RPMI7951 (cell line): ENCODE measurements around the gene HOXD11. TPM values are rescaled to one million over a fixed set of nuclear protein-coding genes. Genes with fewer than 3 reads are reported as not detected.
A peak's percentile ranks its signal among the peaks of the same experiment; 100 is the strongest.

ENCODE experiments used
- DNase-seq: peaks from one replicate; pipeline ENCODE4 v3.0.0-alpha.2; 2012; ENCODE audit warnings: low read depth
- total RNA-seq: library from RNA; depleted of rRNA; stranded (reverse); fragments of >200 nt; shearing (Covaris generic); gene quantifications from 2 replicates; pipeline ENCODE4 v1.2.3, GENCODE V29; 2014; rRNA removed

HOXD11 gene
- 0.10 TPM in 1 of 2 replicates, not detected in the other for total RNA-seq

- DNase-seq = no peak
Observed at GRCh38 chr2:176106581-176107539, at the start of gene HOXD11. HOXD11 (plus strand) TSS chr2:176107280; CDS start chr2:176107356, 76 bp downstream.

- DNase-seq = no peak
Observed at GRCh38 chr2:176063958-176064357, 43.1 kb upstream of the HOXD11 start.

- DNase-seq = no peak
Observed at GRCh38 chr2:176066645-176067588, 40.2 kb upstream of the HOXD11 start.

GRCh38 chr2:176067589-176068418 is 39.3 kb upstream of the HOXD11 start:
- DNase-seq = no peak

- no peak for DNase-seq
Observed at GRCh38 chr2:176068419-176068832, 38.7 kb upstream of the HOXD11 start.

- no peak for DNase-seq
Observed at GRCh38 chr2:176071330-176072291, 35.5 kb upstream of the HOXD11 start.

GRCh38 chr2:176072292-176072669 is 34.8 kb upstream of the HOXD11 start:
- DNase-seq = no peak

GRCh38 chr2:176072951-176073904 is 33.9 kb upstream of the HOXD11 start:
- DNase-seq = no peak

GRCh38 chr2:176074919-176075425 is 32.1 kb upstream of the HOXD11 start:
- no peak for DNase-seq

GRCh38 chr2:176075481-176075880 is 31.6 kb upstream of the HOXD11 start:
- peak; percentile 60 for DNase-seq

GRCh38 chr2:176076063-176076462 is 31.0 kb upstream of the HOXD11 start:
- DNase-seq = no peak

- DNase-seq = no peak
Observed at GRCh38 chr2:176076796-176077195, 30.3 kb upstream of the HOXD11 start.

GRCh38 chr2:176078541-176079284 is 28.4 kb upstream of the HOXD11 start:
- no peak for DNase-seq

GRCh38 chr2:176079285-176079830 is 27.7 kb upstream of the HOXD11 start:
- DNase-seq = peak; percentile 6

GRCh38 chr2:176079831-176080539 is 27.1 kb upstream of the HOXD11 start:
- peak; percentile 62 for DNase-seq

- peak; percentile 49 for DNase-seq
Observed at GRCh38 chr2:176080540-176081375, 26.3 kb upstream of the HOXD11 start.
